K562 (cell line): Measurements from ENCODE around the gene INPP4B. TPM values are rescaled to one million over a fixed set of nuclear protein-coding genes. Genes with fewer than 3 reads are reported as not detected.

Experiments used
- CHD2 ChIP-seq: IDR thresholded peaks from 2 replicates; pipeline ENCODE4 v1.6.1; 2011; ENCODE audit warnings: low read depth, low read length
- FOXA3 ChIP-seq, 2 experiments: fragments of 450-650 bp in 1 of 2; sonication (generic) in 1 of 2; formaldehyde crosslinking; IDR thresholded peaks in 1 of 2; conservative IDR thresholded peaks in 1 of 2; 2 replicates each; pipeline versions ENCODE4 v1.4.0 to v1.8.0; 2020 to 2022; ENCODE audit warnings: mild to moderate bottlenecking in 2 of 2, missing genetic modification reagents in 1 of 2
- KAT7 ChIP-seq: sonication (generic); formaldehyde crosslinking; IDR thresholded peaks from 2 replicates; pipeline ENCODE4 v1.8.0; 2022; ENCODE audit warnings: missing genetic modification reagents, mild to moderate bottlenecking, borderline replicate concordance
- LEF1 ChIP-seq: fragments of 450-650 bp; IDR thresholded peaks from 2 replicates; pipeline ENCODE4 v1.6.1; 2016; ENCODE audit warnings: mild to moderate bottlenecking
- NFYB ChIP-seq: IDR thresholded peaks from 2 replicates; pipeline ENCODE4 v1.6.1; 2011; ENCODE audit warnings: mild to moderate bottlenecking, moderate library complexity; ENCODE audit not compliant: insufficient read length; ENCODE audit errors: extremely low read depth
- NONO ChIP-seq, 2 experiments: fragments of 200-400 bp in 1 of 2; fragments of 450-650 bp in 1 of 2; formaldehyde crosslinking in 1 of 2; IDR thresholded peaks; 2 replicates each; pipeline ENCODE4 v1.6.1; 2017; ENCODE audit warnings: low read depth in 2 of 2, mild to moderate bottlenecking in 2 of 2, moderate library complexity in 2 of 2, low read length in 1 of 2
- PHB ChIP-seq: fragments of 250-450 bp; sonication (Bioruptor Pico); IDR thresholded peaks from 2 replicates; pipeline ENCODE4 v1.5.0; 2021
- TSHZ1 ChIP-seq: fragments of 250-450 bp; sonication (Bioruptor Pico); IDR thresholded peaks from 2 replicates; pipeline ENCODE4 v1.4.0; 2020; ENCODE audit warnings: mild to moderate bottlenecking, moderate library complexity
- ZNF407 ChIP-seq: fragments of 450-650 bp; IDR thresholded peaks from 2 replicates; pipeline ENCODE4 v1.6.1; 2016; ENCODE audit warnings: low read depth
- polyA plus RNA-seq, 8 experiments: library from polyadenylated mRNA; depleted of rRNA in 4 of 8; stranded (reverse) in 5 of 8; unstranded in 3 of 8; fragments of >200 nt; fragmentation: Nextera tagmentation in 2 of 8; fragmentation: Illumina TruSeq in 1 of 8; extraction: Ambion mirVana in 2 of 8; extraction: Trizol in 1 of 8; gene quantifications; 2 replicates each; pipeline versions ENCODE4 v1.2.1 to v1.2.3, GENCODE V29; 2011 to 2014; ENCODE audit warnings: inconsistent platforms in 1 of 8, missing spikeins in 1 of 8
- total RNA-seq, 7 experiments: library from RNA; depleted of rRNA in 6 of 7; stranded (reverse); fragments of >200 nt in 6 of 7; fragmentation: Illumina TruSeq in 2 of 7; extraction: Trizol in 2 of 7; gene quantifications; 2 replicates each; pipeline versions ENCODE4 v1.2.1 to v1.2.3, GENCODE V29; 2011 to 2021; ENCODE audit warnings: low replicate concordance in 1 of 7
- TF ChIP-seq, protein P1 (sequence below): fragments of 450-650 bp; IDR thresholded peaks from 2 replicates; pipeline ENCODE4 v1.6.1; 2018; ENCODE audit warnings: mild to moderate bottlenecking, low read depth; ENCODE audit not compliant: partially characterized antibody

Gene INPP4B
- total and polyA plus RNA-seq, 9 of the 15 experiments (the other 6 are each of a cell fraction or from before 2014, with no cell fraction given): 0.04 to 0.11 TPM; not detected in 7

DNA sequence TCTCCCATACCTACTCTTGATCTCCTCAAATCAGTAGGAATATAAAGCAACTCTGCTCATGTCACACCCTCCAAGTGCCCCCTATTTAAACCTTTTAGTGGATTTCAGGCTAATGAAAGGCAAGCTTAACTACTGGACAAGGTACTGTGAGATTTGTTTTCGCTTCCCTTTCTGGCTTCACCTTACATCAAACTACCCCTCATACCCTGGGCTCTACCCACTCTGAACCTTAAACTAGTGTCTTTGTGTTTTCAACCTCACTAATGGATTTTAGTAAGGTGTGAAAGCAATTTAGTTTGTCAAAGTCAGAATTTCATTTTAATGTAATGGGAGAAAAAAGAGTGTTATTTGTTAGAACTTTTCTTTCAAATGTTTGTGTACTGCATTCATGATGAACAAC, 291.7 kb downstream of the INPP4B start (continued):
- TF ChIP-seq ZNF407: no peak
- TF ChIP-seq TSHZ1 (CRISPR knock-in tag): no peak
- TF ChIP-seq CHD2: no peak
- no peak for TF ChIP-seq LEF1
- no peak for TF ChIP-seq KAT7
- TF ChIP-seq PHB (CRISPR knock-in tag): no peak
- no peak for TF ChIP-seq NONO (IDR thresholded peaks at IDR 0.05; ENCODE audit: low read depth in 2 of 2, low read length in 1 of 2)
- TF ChIP-seq, protein P1, sequence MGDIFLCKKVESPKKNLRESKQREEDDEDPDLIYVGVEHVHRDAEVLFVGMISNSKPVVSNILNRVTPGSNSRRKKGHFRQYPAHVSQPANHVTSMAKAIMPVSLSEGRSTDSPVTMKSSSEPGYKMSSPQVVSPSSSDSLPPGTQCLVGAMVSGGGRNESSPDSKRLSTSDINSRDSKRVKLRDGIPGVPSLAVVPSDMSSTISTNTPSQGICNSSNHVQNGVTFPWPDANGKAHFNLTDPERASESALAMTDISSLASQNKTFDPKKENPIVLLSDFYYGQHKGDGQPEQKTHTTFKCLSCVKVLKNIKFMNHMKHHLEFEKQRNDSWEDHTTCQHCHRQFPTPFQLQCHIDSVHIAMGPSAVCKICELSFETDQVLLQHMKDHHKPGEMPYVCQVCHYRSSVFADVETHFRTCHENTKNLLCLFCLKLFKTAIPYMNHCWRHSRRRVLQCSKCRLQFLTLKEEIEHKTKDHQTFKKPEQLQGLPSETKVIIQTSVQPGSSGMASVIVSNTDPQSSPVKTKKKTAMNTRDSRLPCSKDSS: no peak
- no peak for TF ChIP-seq NFYB
- no peak for TF ChIP-seq FOXA3 (CRISPR knock-in tag; conservative IDR thresholded peaks at IDR 0.05 in 1 of 2, IDR thresholded peaks at IDR 0.05 in 1 of 2)
